ENCODE measurements around the gene GGT6.

The GGT6 gene

GRCh38 chr17:4529533-4530152, 30.7 kb downstream of the GGT6 start:
- DNase-seq, result no peak
- Histone ChIP-seq H3K56ac (ENCODE audit: low read length) (no peak overlapping the region), H3K4me1 (ENCODE audit: control insufficient read depth, low read depth, low read length) (no peaks in the 10 kb centered on the region), H3K4ac (ENCODE audit: low read depth, low read length) (no peak overlapping the region), H3K27ac (ENCODE audit: low read depth, low read length) (no peak overlapping the region), H3K23ac (ENCODE audit: low read length) (no peak overlapping the region), H3K79me2 (ENCODE audit: control insufficient read depth, insufficient read depth, low read length) (no peaks in the 10 kb centered on the region), H3K4me3 (ENCODE audit: low read length) (no peak overlapping the region), H4K5ac (ENCODE audit: low read length) (no peak overlapping the region), H3K9ac (ENCODE audit: low read length) (no peak overlapping the region), H2BK120ac (ENCODE audit: low read depth, low read length) (no peak overlapping the region), H3K4me2 (ENCODE audit: low read length) (no peak overlapping the region), H3K18ac (ENCODE audit: low read length) (no peak overlapping the region), H2AK5ac (ENCODE audit: low read length) (no peak overlapping the region), H2BK5ac (ENCODE audit: low read length) (no peak overlapping the region), H3K36me3 (ENCODE audit: control insufficient read depth, insufficient read depth, low read length) (no peaks in the 10 kb centered on the region), H3K79me1 (ENCODE audit: low read length) (no peaks in the 10 kb centered on the region), H2BK15ac (replicated peaks; ENCODE audit: low read depth) (no peak overlapping the region), H3K27me3 (ENCODE audit: insufficient read depth, low read length, poor library complexity) (no peaks in the 10 kb centered on the region), H4K8ac (ENCODE audit: low read depth, low read length) (no peak overlapping the region)
- no CpG with 5 or more reads among the region's 13 CpGs for WGBS (ENCODE audit: extremely low coverage, insufficient coverage, low lambda C conversion rate)

DNA sequence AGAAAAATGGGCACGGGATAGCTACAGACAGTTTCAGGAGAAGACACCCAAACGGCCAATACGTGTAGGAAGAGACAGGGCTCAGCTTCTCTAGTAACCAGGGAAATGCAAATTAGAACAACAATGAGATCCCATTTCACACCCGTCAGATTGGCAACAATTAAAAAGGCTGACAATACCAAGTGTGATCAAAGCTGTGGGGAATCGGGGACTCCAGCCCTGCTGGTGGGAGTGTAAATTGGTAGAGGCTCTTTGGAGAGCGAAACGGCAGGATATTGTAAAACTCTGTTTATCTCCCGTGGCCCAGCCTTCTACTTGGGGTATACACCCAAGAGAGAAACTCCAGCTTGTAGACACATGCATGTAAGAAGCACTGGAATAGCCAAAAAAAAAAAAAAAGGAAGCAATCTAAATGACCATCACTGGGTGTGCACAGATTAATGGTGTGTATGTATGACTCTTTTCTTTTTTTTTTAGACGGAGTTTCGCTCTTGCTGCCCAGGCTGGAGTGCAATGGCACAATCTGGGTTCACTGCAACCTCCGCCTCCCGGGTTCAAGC, 32.7 kb downstream of the GGT6 start:
- H3K36me3 ChIP-seq (ENCODE audit: control insufficient read depth, insufficient read depth, low read length), result no peaks in the 10 kb centered on the region
- no peak overlapping the region for H3K9ac ChIP-seq (ENCODE audit: low read length)
- H4K8ac ChIP-seq (ENCODE audit: low read depth, low read length), result no peak overlapping the region
- no peaks in the 10 kb centered on the region for H3K79me2 ChIP-seq (ENCODE audit: control insufficient read depth, insufficient read depth, low read length)
- H2BK120ac ChIP-seq (ENCODE audit: low read depth, low read length), result no peak overlapping the region
- no peak overlapping the region for H3K4me2 ChIP-seq (ENCODE audit: low read length)
- H3K56ac ChIP-seq (ENCODE audit: low read length), result no peak overlapping the region
- H3K4me3 ChIP-seq (ENCODE audit: low read length), result no peak overlapping the region
- no peak overlapping the region for H3K23ac ChIP-seq (ENCODE audit: low read length)
- no peak overlapping the region for H2BK5ac ChIP-seq (ENCODE audit: low read length)
- no peaks in the 10 kb centered on the region for H3K79me1 ChIP-seq (ENCODE audit: low read length)
- peak; percentile 76 for DNase-seq
- no CpG with 5 or more reads among the region's 12 CpGs for WGBS (ENCODE audit: extremely low coverage, insufficient coverage, low lambda C conversion rate)
- no peaks in the 10 kb centered on the region for H3K4me1 ChIP-seq (ENCODE audit: control insufficient read depth, low read depth, low read length)
- H3K18ac ChIP-seq (ENCODE audit: low read length), result no peak overlapping the region
- no peak overlapping the region for H2BK15ac ChIP-seq (replicated peaks; ENCODE audit: low read depth)
- H2AK5ac ChIP-seq (ENCODE audit: low read length), result no peak overlapping the region
- no peak overlapping the region for H3K4ac ChIP-seq (ENCODE audit: low read depth, low read length)
- H4K5ac ChIP-seq (ENCODE audit: low read length), result no peak overlapping the region
- H3K27ac ChIP-seq (ENCODE audit: low read depth, low read length), result no peak overlapping the region
- no peaks in the 10 kb centered on the region for H3K27me3 ChIP-seq (ENCODE audit: insufficient read depth, low read length, poor library complexity)

GRCh38 chr17:4527134-4527533, 33.2 kb downstream of the GGT6 start:
- no peak overlapping the region for H2BK15ac ChIP-seq (replicated peaks; ENCODE audit: low read depth)
- H2BK120ac ChIP-seq (ENCODE audit: low read depth, low read length), result no peak overlapping the region
- H3K4me3 ChIP-seq (ENCODE audit: low read length), result no peak overlapping the region
- no peak overlapping the region for H3K56ac ChIP-seq (ENCODE audit: low read length)
- H3K9ac ChIP-seq (ENCODE audit: low read length), result no peak overlapping the region
- H2BK5ac ChIP-seq (ENCODE audit: low read length), result no peak overlapping the region
- no peaks in the 10 kb centered on the region for H3K36me3 ChIP-seq (ENCODE audit: control insufficient read depth, insufficient read depth, low read length)
- H3K18ac ChIP-seq (ENCODE audit: low read length), result no peak overlapping the region
- H3K79me1 ChIP-seq (ENCODE audit: low read length), result no peaks in the 10 kb centered on the region
- WGBS (ENCODE audit: extremely low coverage, insufficient coverage, low lambda C conversion rate), result no CpG with 5 or more reads among the region's 1 CpG
- DNase-seq, result no peak
- H2AK5ac ChIP-seq (ENCODE audit: low read length), result no peak overlapping the region
- no peak overlapping the region for H3K4me2 ChIP-seq (ENCODE audit: low read length)
- no peak overlapping the region for H4K5ac ChIP-seq (ENCODE audit: low read length)
- no peaks in the 10 kb centered on the region for H3K4me1 ChIP-seq (ENCODE audit: control insufficient read depth, low read depth, low read length)
- H3K23ac ChIP-seq (ENCODE audit: low read length), result no peak overlapping the region
- no peak overlapping the region for H4K8ac ChIP-seq (ENCODE audit: low read depth, low read length)
- H3K79me2 ChIP-seq (ENCODE audit: control insufficient read depth, insufficient read depth, low read length), result no peaks in the 10 kb centered on the region
- no peak overlapping the region for H3K27ac ChIP-seq (ENCODE audit: low read depth, low read length)
- no peak overlapping the region for H3K4ac ChIP-seq (ENCODE audit: low read depth, low read length)
- no peaks in the 10 kb centered on the region for H3K27me3 ChIP-seq (ENCODE audit: insufficient read depth, low read length, poor library complexity)

DNA sequence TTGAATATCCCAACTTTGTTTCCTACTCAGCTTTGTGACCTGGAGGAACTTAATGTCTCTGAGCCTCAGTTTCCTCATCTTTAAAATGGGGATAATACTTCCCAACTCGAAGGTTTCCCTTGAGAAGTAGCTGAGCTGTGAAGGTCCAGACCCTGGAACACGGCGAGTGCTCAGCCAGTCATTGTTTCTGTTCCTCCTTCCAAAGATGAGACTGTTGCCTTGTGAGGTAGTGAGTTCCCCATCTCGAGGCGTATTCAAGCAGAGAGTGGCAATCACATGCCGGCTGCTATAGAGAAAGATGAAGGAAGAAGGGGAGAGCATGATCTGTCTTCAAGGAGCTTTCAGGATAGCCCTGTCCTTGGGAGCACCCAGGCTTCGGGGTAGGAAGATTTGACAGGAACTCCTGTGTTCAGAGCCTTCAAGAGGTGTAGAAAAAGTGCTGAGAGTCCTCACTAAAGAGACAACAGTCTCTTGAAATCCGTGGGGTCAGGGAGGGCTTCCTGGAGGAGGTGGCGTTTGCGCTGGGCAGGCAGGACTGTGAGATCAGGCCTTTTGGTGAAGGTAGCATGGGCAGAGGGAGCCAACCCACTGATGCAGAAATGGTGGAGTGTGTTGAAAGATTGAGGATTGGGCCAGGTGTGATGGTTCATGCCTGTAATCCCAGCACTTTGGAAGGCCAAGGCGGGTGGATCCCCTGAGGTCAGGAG, 34.5 kb downstream of the GGT6 start:
- H3K9ac ChIP-seq (ENCODE audit: low read length), result no peak overlapping the region
- no peak overlapping the region for H2BK5ac ChIP-seq (ENCODE audit: low read length)
- no peak overlapping the region for H3K23ac ChIP-seq (ENCODE audit: low read length)
- no peaks in the 10 kb centered on the region for H3K4me1 ChIP-seq (ENCODE audit: control insufficient read depth, low read depth, low read length)
- no peak overlapping the region for H3K18ac ChIP-seq (ENCODE audit: low read length)
- H3K4ac ChIP-seq (ENCODE audit: low read depth, low read length), result no peak overlapping the region
- no peaks in the 10 kb centered on the region for H3K36me3 ChIP-seq (ENCODE audit: control insufficient read depth, insufficient read depth, low read length)
- no CpG with 5 or more reads among the region's 11 CpGs for WGBS (ENCODE audit: extremely low coverage, insufficient coverage, low lambda C conversion rate)
- H2AK5ac ChIP-seq (ENCODE audit: low read length), result no peak overlapping the region
- no peak overlapping the region for H2BK120ac ChIP-seq (ENCODE audit: low read depth, low read length)
- no peak for DNase-seq
- H4K5ac ChIP-seq (ENCODE audit: low read length), result no peak overlapping the region
- H3K79me1 ChIP-seq (ENCODE audit: low read length), result no peaks in the 10 kb centered on the region
- no peak overlapping the region for H3K4me3 ChIP-seq (ENCODE audit: low read length)
- no peak overlapping the region for H3K56ac ChIP-seq (ENCODE audit: low read length)
- H3K27me3 ChIP-seq (ENCODE audit: insufficient read depth, low read length, poor library complexity), result no peaks in the 10 kb centered on the region
- H3K27ac ChIP-seq (ENCODE audit: low read depth, low read length), result no peak overlapping the region
- no peak overlapping the region for H4K8ac ChIP-seq (ENCODE audit: low read depth, low read length)
- H2BK15ac ChIP-seq (replicated peaks; ENCODE audit: low read depth), result no peak overlapping the region
- no peak overlapping the region for H3K4me2 ChIP-seq (ENCODE audit: low read length)
- no peaks in the 10 kb centered on the region for H3K79me2 ChIP-seq (ENCODE audit: control insufficient read depth, insufficient read depth, low read length)

GRCh38 chr17:4523946-4524345, 36.4 kb downstream of the GGT6 start:
- no CpG with 5 or more reads among the region's 8 CpGs for WGBS (ENCODE audit: extremely low coverage, insufficient coverage, low lambda C conversion rate)
- Histone ChIP-seq H3K27me3 (ENCODE audit: insufficient read depth, low read length, poor library complexity) (no peaks in the 10 kb centered on the region), H4K5ac (ENCODE audit: low read length) (no peak overlapping the region), H3K36me3 (ENCODE audit: control insufficient read depth, insufficient read depth, low read length) (no peaks in the 10 kb centered on the region), H2BK15ac (replicated peaks; ENCODE audit: low read depth) (no peak overlapping the region), H2BK120ac (ENCODE audit: low read depth, low read length) (no peak overlapping the region), H3K79me2 (ENCODE audit: control insufficient read depth, insufficient read depth, low read length) (no peaks in the 10 kb centered on the region), H3K4ac (ENCODE audit: low read depth, low read length) (no peak overlapping the region), H3K23ac (ENCODE audit: low read length) (no peak overlapping the region), H3K9ac (ENCODE audit: low read length) (no peak overlapping the region), H2BK5ac (ENCODE audit: low read length) (no peak overlapping the region), H3K4me3 (ENCODE audit: low read length) (no peak overlapping the region), H3K4me2 (ENCODE audit: low read length) (no peak overlapping the region), H3K79me1 (ENCODE audit: low read length) (no peaks in the 10 kb centered on the region), H2AK5ac (ENCODE audit: low read length) (no peak overlapping the region), H3K18ac (ENCODE audit: low read length) (no peak overlapping the region), H3K4me1 (ENCODE audit: control insufficient read depth, low read depth, low read length) (no peaks in the 10 kb centered on the region), H3K27ac (ENCODE audit: low read depth, low read length) (no peak overlapping the region), H3K56ac (ENCODE audit: low read length) (no peak overlapping the region), H4K8ac (ENCODE audit: low read depth, low read length) (no peak overlapping the region)
- no peak for DNase-seq
